NCI-H1105 (cell line): ENCODE results near the gene VOPP1.

Source experiments
- DNase-seq: peaks from one replicate; lab custom pipeline; 2025; lab: John Stamatoyannopoulos, UW

The VOPP1 gene

GRCh38 chr7:55468495-55468894 is 103.8 kb downstream of the VOPP1 start:
- DNase-seq = no peak

DNA sequence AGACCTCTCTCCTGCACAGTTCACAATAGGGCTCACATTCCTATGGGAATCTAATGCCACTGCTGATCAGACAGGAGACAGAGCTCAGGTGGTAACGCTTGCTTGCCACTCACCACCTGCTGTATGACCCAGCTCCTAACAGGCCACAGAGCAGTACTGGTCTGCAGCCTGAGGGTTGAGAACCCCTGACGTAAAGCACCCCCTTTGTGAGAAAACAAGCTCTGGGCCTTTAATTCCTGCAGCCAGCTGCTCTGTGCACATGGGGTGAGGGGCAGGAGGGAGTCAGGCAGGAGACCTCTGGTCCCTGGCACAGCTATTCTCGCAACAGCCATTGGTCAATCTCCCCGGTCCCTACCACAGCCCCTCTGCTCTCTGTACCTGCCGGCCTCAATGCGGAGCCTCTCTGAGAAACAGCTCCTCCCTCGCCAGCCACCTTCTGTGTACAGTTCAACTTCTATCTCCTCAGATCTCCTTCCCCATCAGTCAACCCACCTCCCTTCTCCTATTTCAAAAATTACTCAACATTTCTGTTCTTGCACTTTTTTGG is 105.2 kb downstream of the VOPP1 start:
- no peak for DNase-seq

DNA sequence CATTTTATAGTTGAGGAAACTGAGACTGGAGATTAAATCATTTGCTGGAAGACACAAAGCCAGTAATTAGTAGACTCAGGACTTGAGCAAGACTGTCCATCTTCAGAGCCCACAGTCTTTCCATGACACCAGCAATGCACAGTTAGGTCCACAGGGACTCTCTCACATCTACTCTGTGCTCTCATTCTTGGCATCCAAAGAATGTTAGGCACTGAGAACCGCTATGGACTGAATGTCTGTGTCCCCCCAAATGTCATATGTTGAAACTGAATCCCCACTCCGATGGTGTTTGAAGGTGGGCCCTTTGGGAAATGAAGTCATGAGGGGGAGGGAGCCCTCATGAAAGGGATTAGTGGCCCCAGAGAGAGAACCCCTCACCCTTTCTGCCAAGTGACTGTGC is 106.6 kb downstream of the VOPP1 start:
- DNase-seq = no peak

GRCh38 chr7:55464422-55464821 is 107.9 kb downstream of the VOPP1 start:
- DNase-seq = no peak

GRCh38 chr7:55463686-55464262 is 108.5 kb downstream of the VOPP1 start:
- no peak for DNase-seq

- no peak for DNase-seq
Observed at GRCh38 chr7:55458351-55458750, 114.0 kb downstream of the VOPP1 start.

DNA sequence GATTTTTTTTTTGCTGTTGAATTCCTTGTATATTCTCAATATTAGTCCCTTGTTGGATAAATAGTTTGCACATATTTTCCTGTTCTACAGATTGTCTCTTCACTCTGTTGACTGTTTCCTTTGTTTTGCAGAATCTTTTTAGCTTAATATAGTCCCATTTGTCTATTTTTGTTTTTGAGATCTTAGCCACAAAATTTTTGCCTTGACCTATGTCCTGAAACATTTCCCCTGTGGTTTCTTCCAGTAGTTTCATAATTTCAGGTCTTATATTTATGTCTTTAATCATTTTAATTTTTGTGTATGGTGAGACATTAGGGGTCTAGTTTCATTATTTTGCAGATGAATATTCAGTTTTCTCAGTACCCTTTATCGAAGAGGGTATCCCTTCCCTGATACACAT is 114.5 kb downstream of the VOPP1 start:
- DNase-seq = no peak

- no peak for DNase-seq
Observed at GRCh38 chr7:55452971-55453370, 119.3 kb downstream of the VOPP1 start.

GRCh38 chr7:55449992-55450535 is 122.2 kb downstream of the VOPP1 start:
- no peak for DNase-seq

- DNase-seq = no peak
Observed at GRCh38 chr7:55449205-55449991, 122.9 kb downstream of the VOPP1 start.

GRCh38 chr7:55448526-55448925 is 123.8 kb downstream of the VOPP1 start:
- no peak for DNase-seq

GRCh38 chr7:55444786-55445185 is 127.5 kb downstream of the VOPP1 start:
- no peak for DNase-seq

- peak; percentile 12 for DNase-seq
Observed at GRCh38 chr7:55441774-55442522, 130.4 kb downstream of the VOPP1 start.

DNA sequence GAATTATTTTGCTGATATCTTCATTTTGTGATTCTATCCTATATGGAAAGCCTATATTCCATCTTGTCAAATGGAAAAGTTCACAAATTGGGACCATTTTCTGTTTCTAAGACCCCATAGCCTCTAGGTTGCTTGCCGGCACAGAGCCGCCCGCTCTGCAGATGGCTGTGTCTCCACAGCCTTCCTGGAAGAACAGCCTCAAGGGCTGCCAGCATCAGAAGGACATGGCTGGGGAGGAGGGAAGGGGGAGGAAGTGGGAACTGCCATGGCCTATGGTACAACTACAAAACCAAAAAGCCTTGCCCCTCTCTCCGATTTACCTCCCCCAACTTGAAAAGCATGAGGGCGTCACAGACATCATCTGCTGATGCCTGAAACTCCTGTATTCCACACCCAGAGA is 131.3 kb downstream of the VOPP1 start:
- no peak for DNase-seq

DNA sequence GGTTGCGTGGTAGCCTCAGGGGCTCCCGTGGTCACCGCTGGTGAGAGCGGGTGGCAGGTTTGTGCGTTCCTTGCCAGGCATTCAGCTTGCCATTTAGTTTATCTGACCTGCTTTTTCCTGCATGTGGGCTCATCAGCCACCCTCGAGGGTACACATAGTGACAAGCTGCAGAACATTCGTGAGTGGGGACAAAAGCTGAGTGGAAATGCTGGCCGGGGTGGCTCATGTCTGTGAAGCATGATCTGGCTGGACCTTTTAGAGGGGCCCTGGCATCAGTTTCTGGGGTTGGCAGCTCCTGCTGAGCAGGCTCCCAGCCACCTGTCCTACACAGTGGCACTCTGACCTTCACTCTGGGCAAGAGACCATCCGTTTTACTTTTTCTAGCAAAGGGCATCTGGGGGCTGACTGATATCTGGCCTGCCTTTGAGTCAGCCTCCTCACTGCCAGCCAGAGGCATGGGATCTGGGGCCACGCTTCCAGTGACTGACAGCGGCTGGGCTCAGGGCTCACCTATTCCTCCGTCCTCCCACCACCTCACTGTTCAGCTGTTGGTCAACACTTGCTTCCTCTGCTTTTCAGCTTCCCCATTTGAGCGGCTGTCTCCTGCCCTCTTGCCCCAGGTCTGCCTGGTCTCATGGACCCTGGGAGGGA is 132.1 kb downstream of the VOPP1 start:
- DNase-seq = no peak

DNA sequence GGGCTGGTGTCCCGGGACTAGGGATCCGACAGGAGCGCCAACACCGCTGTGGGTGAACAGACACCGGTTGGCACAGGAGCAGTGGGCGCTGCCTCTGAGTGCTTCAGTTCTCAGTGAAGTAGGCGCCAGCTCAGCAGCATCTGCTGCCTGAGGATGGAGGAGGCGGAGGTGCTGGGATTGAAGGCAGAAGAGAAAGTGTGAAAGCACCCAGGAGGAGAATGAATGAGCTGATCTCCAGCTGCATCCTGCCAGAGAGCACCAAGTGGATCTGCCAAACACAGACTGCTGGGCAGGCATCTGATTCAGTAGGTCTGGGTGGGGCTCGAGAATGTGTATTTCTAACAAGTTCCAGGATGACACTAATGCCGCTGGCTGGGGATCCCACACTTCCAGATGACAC is 132.7 kb downstream of the VOPP1 start:
- DNase-seq = peak; percentile 66

DNA sequence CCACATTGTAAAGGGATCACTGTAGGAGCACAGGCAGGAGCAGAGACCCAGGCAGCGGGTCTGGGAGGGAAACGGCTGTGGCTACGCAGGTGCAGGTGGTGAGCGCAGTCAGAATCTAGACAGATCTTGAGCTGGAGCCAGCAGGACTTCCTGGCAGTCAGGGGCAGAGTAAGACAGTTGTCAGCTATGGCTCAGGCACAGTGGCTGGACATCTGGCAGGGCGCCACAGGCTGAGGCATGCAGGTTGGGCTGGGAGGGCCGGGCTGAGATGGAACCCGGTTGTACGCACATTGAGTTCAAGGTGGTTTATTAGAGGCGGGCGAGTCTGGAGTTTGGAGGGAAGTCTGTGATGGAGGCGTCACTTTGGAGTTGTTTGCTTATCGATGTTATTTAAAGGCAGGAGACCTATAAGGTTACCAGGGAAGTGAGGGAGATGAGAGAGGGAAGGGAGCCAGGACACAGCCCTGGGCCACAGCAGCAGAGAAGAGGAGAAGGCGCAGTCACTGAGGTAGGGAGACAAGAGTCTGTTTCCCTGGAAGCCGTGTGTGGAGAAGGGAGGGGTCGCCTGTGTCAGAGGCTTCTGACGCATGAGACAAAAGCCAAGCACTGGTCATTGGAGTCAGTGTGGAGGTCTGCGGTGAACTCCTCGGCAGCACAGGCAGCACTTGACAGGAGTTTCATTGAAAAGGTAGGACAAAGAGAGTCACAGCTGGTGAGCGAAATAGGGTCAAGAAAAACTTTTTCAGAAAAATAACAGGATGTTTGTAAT is 133.4 kb downstream of the VOPP1 start:
- peak; percentile 81 for DNase-seq

GRCh38 chr7:55438085-55438756 is 134.1 kb downstream of the VOPP1 start:
- peak; percentile 80 for DNase-seq

- no peak for DNase-seq
Observed at GRCh38 chr7:55437375-55437774, 134.9 kb downstream of the VOPP1 start.

GRCh38 chr7:55436457-55436856 is 135.8 kb downstream of the VOPP1 start:
- no peak for DNase-seq

- no peak for DNase-seq
Observed at GRCh38 chr7:55435466-55435865, 136.8 kb downstream of the VOPP1 start.
